ENCODE results near the gene ZDHHC22. TPM values are rescaled to one million over a fixed set of nuclear protein-coding genes. Genes with fewer than 3 reads are reported as not detected.

The ZDHHC22 gene
- total and polyA plus RNA-seq, 10 donors, result 0.02 TPM; not detected in 9

DNA sequence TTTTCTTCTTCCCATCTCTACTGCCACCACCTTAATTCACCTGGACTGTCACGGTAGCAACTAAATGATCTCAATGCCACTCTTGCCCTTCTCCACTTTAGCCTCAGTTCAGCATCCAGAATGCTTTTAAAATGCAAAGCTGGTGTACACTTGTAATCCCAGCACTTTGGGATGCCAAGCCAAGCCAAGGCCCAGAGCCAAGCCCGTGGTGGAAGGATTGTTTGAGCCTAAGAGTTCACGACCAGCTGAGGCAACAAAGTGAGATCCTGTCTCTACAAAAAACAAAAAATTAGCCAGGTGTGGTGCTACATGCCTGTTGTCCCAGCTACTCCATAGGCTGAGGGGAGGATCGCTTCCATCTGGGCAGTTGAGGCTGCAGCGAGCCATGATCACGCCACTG, 37.6 kb downstream of the ZDHHC22 start:
- WGBS, 5 donors, result 92 to 100% (median 95%) methylated on average over 6 of the region's 6 CpGs
- DNase-seq, result no peak
- peaks cover 14 to 70% (median 31%) of the 10 kb centered on the region in 6 donors for H3K4me1 ChIP-seq
- no peaks in the 10 kb centered on the region for H3K9me3 ChIP-seq
- H3K27me3 ChIP-seq (replicated peaks in 1 of 7), result no peaks in the 10 kb centered on the region
- peaks cover 0 to 48% (median 15%) of the 10 kb centered on the region in 6 donors for H3K36me3 ChIP-seq
- intact Hi-C loops (cut with DNase I; ENCODE audit: low total_unique reads), result no loop called here
- no peak overlapping the region for H3K4me3 ChIP-seq
- TF ChIP-seq CTCF (IDR thresholded peaks at IDR 0.05 in 8 of 11, conservative IDR thresholded peaks at IDR 0.05 in 3 of 11), result no peak
- no peak for TF ChIP-seq POLR2A (IDR thresholded peaks at IDR 0.05)
- TF ChIP-seq POLR2AphosphoS5 (IDR thresholded peaks at IDR 0.05), result no peak
- H3K27ac ChIP-seq, result no peak overlapping the region

GRCh38 chr14:77103475-77103874, 38.1 kb downstream of the ZDHHC22 start:
- TF ChIP-seq POLR2A (IDR thresholded peaks at IDR 0.05) (no peak), POLR2AphosphoS5 (IDR thresholded peaks at IDR 0.05) (no peak), CTCF (IDR thresholded peaks at IDR 0.05 in 8 of 11, conservative IDR thresholded peaks at IDR 0.05 in 3 of 11) (no peak)
- H3K36me3 ChIP-seq, result peaks cover 0 to 43% (median 13%) of the 10 kb centered on the region in 6 donors
- H3K27me3 ChIP-seq (replicated peaks in 1 of 7), result no peaks in the 10 kb centered on the region
- H3K27ac ChIP-seq, result no peak overlapping the region
- H3K4me3 ChIP-seq, result no peak overlapping the region
- H3K4me1 ChIP-seq, result peaks cover 16 to 75% (median 35%) of the 10 kb centered on the region in 6 donors
- H3K9me3 ChIP-seq, result no peaks in the 10 kb centered on the region
- DNase-seq, result no peak
- intact Hi-C loops (cut with DNase I; ENCODE audit: low total_unique reads), result no loop called here

DNA sequence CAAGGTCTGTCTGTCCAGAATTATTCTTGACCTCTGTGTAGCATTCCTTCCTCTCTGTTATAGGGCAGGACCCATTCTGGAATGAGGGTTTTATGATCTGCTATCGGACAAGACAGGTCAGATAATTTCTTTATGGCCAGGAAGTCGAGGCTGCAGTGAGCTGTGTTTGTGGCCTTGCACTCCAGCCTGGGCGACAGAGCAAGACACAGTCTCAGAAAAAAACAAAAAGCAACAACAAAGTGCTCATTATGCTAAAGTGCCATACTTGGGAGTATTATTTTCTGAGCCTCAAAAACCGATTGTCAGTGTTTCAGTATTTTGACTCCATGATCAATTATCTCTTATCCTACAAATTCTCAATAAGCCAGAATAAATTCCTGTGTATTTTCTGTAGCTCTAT, 39.4 kb downstream of the ZDHHC22 start:
- H3K4me1 ChIP-seq, result peaks cover 16 to 79% (median 37%) of the 10 kb centered on the region in 6 donors

DNA sequence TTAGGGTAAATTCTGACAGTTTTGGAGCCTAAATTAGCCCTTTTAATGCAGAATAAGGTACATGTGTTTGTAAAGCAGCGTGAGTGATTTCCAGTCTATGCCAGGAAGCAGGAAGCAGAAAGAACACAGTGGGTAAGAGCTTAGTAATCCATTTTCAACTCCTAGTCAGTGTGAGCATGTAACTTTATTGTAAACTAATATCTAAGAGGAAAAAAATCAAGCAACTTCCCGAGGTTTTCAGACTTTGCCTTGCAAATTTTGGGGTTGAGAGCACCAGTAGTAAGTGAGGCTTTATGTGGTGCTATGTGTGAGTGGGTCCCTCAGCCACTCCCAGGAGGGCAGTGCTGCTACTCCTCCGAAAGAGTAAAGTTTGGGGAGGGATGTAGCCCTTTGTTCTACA, 40.6 kb downstream of the ZDHHC22 start:
- Histone ChIP-seq H3K36me3 (peaks cover 0 to 18% (median 3%) of the 10 kb centered on the region in 6 donors), H3K27me3 (replicated peaks in 1 of 7) (no peaks in the 10 kb centered on the region), H3K9me3 (no peaks in the 10 kb centered on the region), H3K4me1 (peaks cover 22 to 88% (median 46%) of the 10 kb centered on the region in 6 donors), H3K27ac (peak overlapping the region in 4 of 8 donors; percentile 37 to 62 (median 50)), H3K4me3 (no peak overlapping the region)
- no peak for DNase-seq
- 44 to 65% (median 64%) methylated on average over 3 of the region's 3 CpGs for WGBS, 5 donors
- intact Hi-C loops (cut with DNase I; ENCODE audit: low total_unique reads), result no loop called here
- no peak for TF ChIP-seq CTCF (IDR thresholded peaks at IDR 0.05 in 8 of 11, conservative IDR thresholded peaks at IDR 0.05 in 3 of 11)
- TF ChIP-seq POLR2A (IDR thresholded peaks at IDR 0.05), result no peak
- no peak for TF ChIP-seq POLR2AphosphoS5 (IDR thresholded peaks at IDR 0.05)

More for the DNA sequence above, 39.4 kb downstream of the ZDHHC22 start:
- no peak for DNase-seq
- H3K36me3 ChIP-seq, result peaks cover 0 to 30% (median 9%) of the 10 kb centered on the region in 6 donors
- TF ChIP-seq POLR2A (IDR thresholded peaks at IDR 0.05), result no peak
- TF ChIP-seq POLR2AphosphoS5 (IDR thresholded peaks at IDR 0.05), result no peak
- no peak for TF ChIP-seq CTCF (IDR thresholded peaks at IDR 0.05 in 8 of 11, conservative IDR thresholded peaks at IDR 0.05 in 3 of 11)
- H3K9me3 ChIP-seq, result no peaks in the 10 kb centered on the region
- intact Hi-C loops (cut with DNase I; ENCODE audit: low total_unique reads), result no loop called here
- H3K27me3 ChIP-seq (replicated peaks in 1 of 7), result no peaks in the 10 kb centered on the region
- H3K27ac ChIP-seq, result peak overlapping the region in 5 of 8 donors; percentile 1 to 62 (median 37)
- no peak overlapping the region for H3K4me3 ChIP-seq
- 42 to 73% (median 65%) methylated on average over 4 of the region's 4 CpGs for WGBS, 5 donors
